HG03460 (cell line): ENCODE results near the gene KLF7.

ENCODE experiments used
- ATAC-seq: cut with Tn5 transposase; IDR thresholded peaks from one replicate; pipeline ENCODE4 v1.9.1; 2021; ENCODE audit not compliant: unreplicated experiment

The KLF7 gene

DNA sequence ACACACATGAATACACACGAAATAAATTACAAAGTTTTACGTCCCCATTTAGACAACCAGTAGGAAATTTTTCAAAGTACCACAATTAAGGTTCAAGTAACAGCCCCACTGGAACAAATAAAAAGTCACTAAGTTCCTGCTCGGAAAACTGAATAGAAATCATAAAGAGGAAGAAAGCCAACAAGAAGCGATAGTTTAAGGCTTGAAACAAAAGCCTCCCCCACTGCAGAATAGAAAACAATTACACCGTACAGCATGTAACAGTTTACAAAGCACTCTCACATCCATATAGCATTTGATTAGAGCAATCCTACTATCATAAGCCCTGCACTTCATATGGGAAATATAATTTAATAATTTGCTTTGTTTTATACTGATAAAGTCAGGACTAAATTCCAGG, 15.5 kb downstream of the KLF7 start:
- no peak for ATAC-seq

DNA sequence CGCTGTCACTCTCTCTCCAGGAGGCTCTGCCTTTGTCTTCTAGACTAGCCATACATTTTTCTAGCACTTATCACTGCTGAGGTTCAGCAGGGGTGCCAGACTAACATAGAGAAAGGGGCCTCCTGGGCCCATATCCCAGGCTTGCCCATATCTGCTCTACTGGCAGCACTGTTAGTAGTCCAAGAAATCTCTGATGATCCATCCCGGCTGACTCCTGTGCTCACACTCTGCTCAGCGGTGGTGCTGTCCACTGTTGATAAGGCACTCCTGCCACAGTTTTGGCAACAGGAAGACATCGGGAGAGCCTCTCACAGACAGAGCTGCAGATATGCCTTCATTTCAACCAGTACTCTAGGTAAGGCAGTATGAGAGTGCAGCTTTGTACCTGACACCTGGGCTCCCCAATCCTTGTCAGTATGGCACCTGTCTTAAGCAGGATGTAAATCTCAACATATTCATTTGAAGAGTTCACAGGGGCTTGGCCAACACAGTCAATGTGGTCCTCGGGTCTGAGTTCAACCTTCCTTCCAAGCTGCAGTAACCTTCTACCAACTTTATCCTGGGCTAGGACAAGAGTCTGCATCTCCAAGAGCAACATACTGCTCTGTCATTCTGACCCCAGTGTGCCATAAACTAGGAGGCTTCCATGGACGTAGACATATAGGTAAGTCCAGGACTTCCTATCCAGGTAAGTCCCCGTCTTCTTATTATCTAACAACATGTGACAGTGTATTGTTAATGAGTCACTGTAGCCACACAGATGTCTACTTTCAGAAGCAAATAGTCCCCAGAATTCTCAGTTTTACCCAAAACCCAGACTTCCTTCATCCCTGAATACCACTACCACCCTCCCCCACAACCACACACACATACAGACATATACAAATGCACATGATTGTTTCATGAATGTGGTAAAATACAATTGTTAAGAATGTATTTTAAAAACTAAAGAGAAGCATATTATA, 16.2 kb downstream of the KLF7 start:
- ATAC-seq, result peak; percentile 88

DNA sequence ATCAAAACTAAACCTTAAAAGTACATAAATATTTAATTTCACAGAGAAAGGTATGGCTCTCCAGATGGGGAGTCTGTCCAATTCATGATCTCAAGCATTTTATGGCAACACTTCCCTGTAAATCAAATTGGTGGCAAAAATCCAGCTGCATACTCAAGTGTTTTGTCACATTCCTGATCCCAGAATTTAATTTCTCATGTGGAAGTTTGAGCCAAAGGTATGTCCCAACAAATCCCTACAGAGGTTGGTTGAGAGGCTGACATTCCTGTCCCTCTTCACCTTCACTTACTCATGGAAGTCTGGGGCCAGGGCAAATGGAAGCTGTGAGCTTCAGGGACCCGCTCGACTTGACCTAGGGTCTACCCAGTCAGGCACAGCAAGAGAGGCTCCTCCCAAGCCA, 17.7 kb downstream of the KLF7 start:
- no peak for ATAC-seq

- ATAC-seq, result no peak
These were observed 21.5 kb downstream of the KLF7 start for GRCh38 chr2:207144173-207144785.

DNA sequence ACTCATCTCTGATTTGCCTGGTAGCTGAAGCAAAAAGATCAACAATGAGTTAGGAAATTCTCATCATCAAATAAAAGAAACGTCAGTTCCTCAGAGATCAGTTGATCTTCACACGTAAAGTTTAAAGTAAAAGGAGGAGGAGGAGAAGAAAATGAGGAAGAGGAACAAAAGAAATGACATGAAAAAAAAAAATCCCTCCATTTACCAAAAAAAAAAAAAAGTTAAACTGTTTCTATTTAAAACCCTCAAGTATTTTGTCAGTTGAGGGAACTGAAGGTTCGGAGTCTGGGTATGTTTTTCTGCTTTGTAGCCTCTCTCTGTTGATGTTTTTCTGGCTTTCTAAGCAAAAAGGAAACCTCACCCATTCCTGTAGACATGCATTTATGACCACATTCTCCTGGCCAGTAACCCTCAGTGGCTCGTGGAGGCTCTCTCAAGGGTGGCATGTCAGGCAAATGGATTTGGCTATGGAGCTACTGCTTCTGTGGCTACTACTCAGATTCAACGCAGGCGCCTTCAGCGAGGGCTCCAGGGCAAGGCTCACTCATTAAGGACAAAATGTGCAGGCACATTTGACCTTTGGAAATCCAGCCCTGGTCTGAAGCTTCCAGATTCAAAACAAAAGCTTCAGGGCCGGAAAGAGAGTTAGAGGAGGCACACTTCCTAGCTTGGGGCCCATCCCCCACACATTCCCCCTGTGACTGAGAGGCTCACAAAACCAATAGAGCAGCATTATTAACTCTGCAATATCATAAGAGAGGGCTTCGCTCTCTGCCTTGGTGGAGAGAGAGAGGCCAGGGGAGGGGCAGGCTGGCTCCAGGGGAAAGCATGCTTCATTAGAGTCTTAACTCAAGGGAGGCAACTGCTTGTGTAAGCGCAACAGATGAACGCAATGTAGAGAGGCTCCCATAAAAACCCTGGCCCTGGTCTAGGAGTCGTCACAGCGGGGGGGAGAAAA, 22.3 kb downstream of the KLF7 start:
- peak; percentile 47 for ATAC-seq

DNA sequence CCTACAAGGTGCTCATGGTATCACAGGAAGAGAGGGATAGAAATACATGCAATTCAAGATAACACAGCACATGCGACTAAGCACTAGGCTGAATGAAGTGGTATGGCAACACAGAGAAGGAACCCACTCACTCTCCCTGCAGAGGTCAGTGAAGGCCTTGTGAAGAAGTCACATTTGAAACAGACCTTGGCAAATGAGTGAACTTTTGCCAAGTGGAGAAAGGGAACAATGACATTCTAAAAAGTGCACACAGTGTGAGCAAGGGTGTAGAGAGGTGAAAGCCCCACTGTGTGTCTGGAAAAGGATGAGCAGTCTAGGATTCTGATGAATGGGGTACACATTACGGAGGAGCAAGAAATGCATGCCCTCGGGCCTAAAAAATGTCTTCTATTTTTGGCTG, 23.3 kb downstream of the KLF7 start:
- ATAC-seq, result peak; percentile 50

- ATAC-seq, result no peak
These were observed 24.4 kb downstream of the KLF7 start for GRCh38 chr2:207141386-207141785.

GRCh38 chr2:207140265-207140664, 25.5 kb downstream of the KLF7 start:
- ATAC-seq, result no peak

- no peak for ATAC-seq
These were observed 26.2 kb downstream of the KLF7 start for GRCh38 chr2:207139552-207139951.

DNA sequence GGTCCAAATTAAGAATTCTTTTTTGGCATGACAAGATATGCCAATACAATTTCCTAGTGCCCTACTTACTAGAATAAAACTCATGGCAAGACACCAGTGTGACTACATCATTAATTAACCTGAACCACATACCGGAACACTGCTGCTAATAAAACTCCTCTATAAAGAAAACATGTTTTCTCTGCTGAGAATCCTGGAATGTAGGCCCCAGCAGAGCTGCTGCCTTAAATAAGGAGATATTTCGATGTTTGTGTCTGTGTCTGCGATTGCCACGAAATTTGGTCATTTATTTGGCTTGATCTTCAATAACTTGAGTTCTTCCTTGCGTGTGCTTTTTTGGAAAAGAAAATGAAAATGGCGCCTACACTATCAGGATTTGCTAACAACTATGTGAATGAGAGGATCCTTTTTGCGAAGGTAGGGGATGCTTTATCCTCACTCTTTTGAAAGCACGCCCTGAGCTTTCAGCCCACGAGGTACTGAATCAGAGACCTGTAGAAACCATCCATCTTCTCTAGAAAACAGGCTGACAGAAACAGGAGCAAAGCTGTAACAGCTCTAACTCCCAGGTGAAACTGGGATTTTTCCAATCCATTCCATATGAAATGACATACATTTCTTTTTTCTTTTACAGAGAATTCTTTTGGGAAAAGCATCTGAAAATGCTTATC, 27.0 kb downstream of the KLF7 start:
- ATAC-seq, result no peak

GRCh38 chr2:207137596-207138337, 28.0 kb downstream of the KLF7 start:
- ATAC-seq, result no peak

- no peak for ATAC-seq
These were observed 28.9 kb downstream of the KLF7 start for GRCh38 chr2:207136874-207137273.

DNA sequence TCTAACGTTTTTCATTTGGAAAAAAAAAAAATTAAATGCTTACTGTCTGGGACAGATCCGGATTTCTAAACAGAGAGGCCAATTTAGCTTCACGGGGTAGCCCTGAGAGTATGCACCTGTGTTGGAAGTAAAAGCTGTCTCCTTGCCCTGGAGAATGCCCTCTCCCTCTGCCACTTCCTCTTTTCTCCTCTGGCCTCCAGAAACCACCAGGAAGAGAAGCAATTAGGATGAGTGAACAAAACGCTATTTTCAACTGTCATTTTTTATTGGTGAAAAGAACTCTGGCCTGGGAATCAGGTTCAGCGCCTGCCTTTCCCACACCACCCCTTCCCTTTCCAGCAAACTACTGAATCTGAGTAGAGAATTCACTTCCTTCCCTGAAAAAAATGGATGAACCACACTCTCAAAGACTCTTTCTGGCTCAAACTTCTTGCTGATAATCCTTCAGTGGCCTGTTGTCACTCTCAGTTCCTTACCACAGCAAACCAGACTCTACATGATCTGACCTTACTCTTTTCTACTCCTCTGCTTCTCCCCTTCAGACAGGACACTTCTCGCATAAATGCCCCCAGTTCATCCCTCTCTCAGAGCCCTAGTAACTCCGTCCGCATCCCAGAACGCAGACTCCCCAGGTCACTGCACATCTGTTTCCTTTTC, 29.8 kb downstream of the KLF7 start:
- no peak for ATAC-seq

DNA sequence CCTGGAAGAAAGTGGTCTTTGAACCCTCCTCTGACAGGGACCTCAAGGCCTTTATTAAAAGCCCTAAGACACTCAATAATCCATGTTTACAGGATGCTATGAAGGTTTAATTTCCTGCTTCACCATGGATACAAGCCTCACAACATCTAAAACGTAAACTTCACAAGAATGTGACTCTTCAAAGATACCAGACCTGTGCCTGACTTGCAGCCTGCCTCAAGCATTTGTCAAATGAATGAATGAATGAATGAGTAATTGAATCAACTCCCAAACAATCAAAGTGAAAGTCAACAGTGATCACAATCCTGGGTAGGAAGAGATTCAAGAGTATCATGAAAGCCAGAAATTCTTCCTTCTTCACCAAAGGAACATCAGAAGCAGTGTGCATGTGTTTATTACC, 30.4 kb downstream of the KLF7 start:
- ATAC-seq, result no peak

DNA sequence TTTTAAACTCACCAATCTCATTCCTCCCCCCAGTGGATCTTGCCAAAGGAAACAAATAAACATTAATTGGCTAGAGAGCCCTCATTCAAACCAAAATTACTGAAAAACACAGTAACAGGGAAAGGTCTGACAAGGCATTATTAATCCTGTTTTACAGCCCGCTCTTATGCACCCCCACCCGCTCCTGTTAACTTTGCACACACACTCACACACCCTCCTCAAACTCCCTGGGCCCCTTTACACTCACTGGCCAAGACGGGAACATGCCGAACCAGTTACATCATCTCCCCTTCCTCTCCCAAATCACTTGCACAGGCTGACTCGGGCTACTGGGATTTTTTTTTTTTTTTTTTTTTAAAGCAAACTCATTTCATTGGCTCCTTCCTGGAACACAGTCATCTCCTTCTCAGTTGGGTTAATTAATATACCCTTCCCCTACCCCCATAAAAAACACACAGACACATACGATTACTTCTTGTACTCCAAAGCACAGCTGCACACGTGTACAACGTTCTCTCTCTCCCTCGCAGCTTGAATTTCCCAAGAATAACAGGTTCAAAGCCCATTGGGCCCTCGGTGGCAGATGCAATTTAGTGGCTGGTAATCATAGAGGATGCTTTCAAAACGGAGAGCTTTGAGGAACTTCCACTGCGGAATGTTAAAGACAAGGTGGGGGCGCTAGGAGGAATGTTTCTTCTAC, 31.8 kb downstream of the KLF7 start:
- ATAC-seq, result no peak

DNA sequence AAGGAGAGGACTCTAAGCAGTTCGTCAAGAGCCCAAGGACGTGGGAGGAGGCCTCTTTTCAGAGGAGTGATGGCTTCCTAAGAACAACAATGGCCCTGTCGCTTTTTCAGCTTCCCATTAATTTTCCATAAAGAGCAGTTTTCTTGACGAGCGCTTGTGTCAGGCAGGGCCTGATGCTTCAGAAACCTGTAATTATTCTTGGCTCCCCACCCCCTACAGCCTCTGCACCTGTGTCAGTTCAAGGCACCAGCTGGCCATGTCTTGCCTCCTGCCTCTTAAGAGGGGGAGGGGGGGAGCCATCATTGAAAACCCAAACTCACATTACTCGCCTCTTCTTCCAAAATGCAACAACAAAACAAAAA, 32.3 kb downstream of the KLF7 start:
- ATAC-seq, result no peak

DNA sequence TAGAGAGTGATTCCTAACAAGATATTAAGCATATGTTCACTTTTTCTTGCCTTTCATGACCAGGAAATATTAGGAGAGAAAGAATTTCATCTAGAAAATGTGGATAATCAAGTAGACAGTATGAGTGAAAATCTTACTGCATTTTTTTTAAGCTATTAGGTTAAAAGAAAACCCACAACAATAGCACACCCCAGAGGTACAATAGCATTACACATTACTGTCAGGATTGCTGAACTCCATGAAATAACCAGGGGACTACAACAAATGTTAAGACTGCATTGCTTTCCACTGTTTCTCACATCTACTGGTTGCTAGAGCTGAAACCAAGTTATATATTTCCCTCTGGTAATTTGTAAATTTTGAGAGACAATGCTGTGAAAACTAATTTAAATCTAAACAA, 33.7 kb downstream of the KLF7 start:
- ATAC-seq, result no peak

GRCh38 chr2:207131594-207131993, 34.2 kb downstream of the KLF7 start:
- ATAC-seq, result no peak

DNA sequence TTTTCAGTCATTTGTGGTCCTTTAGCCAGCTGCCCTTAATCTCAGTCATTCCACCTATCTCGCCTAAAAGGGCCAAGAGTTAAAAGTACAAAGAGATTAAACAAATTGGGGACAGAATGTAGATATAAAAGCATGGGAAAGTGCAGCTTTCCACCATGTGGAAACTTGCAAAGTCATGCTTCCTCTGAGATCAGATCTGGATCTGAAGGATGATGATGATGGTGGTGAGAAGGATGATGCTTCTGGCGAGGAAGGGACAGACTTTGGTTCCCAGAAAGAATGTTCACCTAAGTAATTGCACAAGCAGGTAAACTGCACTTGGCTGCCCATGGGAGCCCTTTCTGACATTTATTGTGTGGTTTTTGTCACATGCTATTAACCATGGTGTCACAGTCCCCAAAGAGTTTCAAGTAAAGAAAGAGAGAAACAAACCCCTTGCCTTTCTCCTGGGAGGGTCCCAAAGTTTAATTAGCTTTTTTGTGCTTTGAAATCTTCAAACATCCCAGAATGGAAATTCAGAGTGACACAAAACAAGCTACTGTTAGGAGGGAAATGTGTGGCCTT, 34.7 kb downstream of the KLF7 start:
- no peak for ATAC-seq
